ENCODE data around the gene WDR87.
A peak's percentile ranks its signal among the peaks of the same experiment; 100 is the strongest.

Gene WDR87

GRCh38 chr19:37941782-37942515 is 35.6 kb upstream of the WDR87 start:
- no peak for DNase-seq (ENCODE audit: low spot score)
- ChIA-PET CTCF (no interaction called here), POLR2A (ENCODE audit: low non-redundant PET) (no interaction called here)
- H3K27ac ChIP-seq: no peak overlapping the region
- no peak for TF ChIP-seq CTCF (conservative IDR thresholded peaks at IDR 0.05; ENCODE audit: low read depth)

- CTCF ChIA-PET: no interaction called here
- POLR2A ChIA-PET (ENCODE audit: low non-redundant PET): no interaction called here
- no peak for TF ChIP-seq CTCF (conservative IDR thresholded peaks at IDR 0.05; ENCODE audit: low read depth)
- no peak overlapping the region for H3K27ac ChIP-seq
- no peak for DNase-seq (ENCODE audit: low spot score)
Observed at GRCh38 chr19:37938353-37938752, 32.0 kb upstream of the WDR87 start.

GRCh38 chr19:37936886-37937285 is 30.5 kb upstream of the WDR87 start:
- no peak for DNase-seq (ENCODE audit: low spot score)
- no peak for TF ChIP-seq CTCF (conservative IDR thresholded peaks at IDR 0.05; ENCODE audit: low read depth)
- ChIA-PET CTCF (no interaction called here), POLR2A (ENCODE audit: low non-redundant PET) (no interaction called here)
- no peak overlapping the region for H3K27ac ChIP-seq

GRCh38 chr19:37936166-37936565 is 29.8 kb upstream of the WDR87 start:
- ChIA-PET CTCF (no interaction called here), POLR2A (ENCODE audit: low non-redundant PET) (no interaction called here)
- no peak for TF ChIP-seq CTCF (conservative IDR thresholded peaks at IDR 0.05; ENCODE audit: low read depth)
- DNase-seq (ENCODE audit: low spot score): no peak
- H3K27ac ChIP-seq: no peak overlapping the region

GRCh38 chr19:37935341-37935740 is 28.9 kb upstream of the WDR87 start:
- CTCF ChIA-PET: no interaction called here
- POLR2A ChIA-PET (ENCODE audit: low non-redundant PET): no interaction called here
- no peak for TF ChIP-seq CTCF (conservative IDR thresholded peaks at IDR 0.05; ENCODE audit: low read depth)
- DNase-seq (ENCODE audit: low spot score): no peak
- H3K27ac ChIP-seq: no peak overlapping the region

GRCh38 chr19:37933937-37934358 is 27.6 kb upstream of the WDR87 start:
- CTCF ChIA-PET: interaction anchor here (0.6 to 0.8 kb wide), 6 partner anchors 10 to 303 kb away, joined by 3 to 7 read pairs (median 3); no protein-coding TSS in a partner anchor
- DNase-seq (ENCODE audit: low spot score): peak; percentile 67
- POLR2A ChIA-PET (ENCODE audit: low non-redundant PET): no interaction called here
- H3K27ac ChIP-seq: peak overlapping the region; percentile 91
- no peak for TF ChIP-seq CTCF (conservative IDR thresholded peaks at IDR 0.05; ENCODE audit: low read depth)
